Activated CD4-positive, CD25-positive, alpha-beta regulatory T cell treated with anti-CD3 and anti-CD28 coated beads, Interleukin-2, amount 50 U/mL, for 24 hours (primary cell): ENCODE results near the gene MRC2.

Experiments used
- ATAC-seq, 2 donors: fragments of 150-1000 bp; cut with Tn5 transposase; one replicate each; pipeline ENCODE4 v1.10.0; 2021; ENCODE audit warnings: mild to moderate bottlenecking in 1 of 2, moderate library complexity in 1 of 2

Gene MRC2

GRCh38 chr17:62631936-62632924 lies 4.8 kb downstream of the MRC2 start:
- ATAC-seq: no peak

GRCh38 chr17:62637809-62638208 lies 10.3 kb downstream of the MRC2 start:
- no peak for ATAC-seq

DNA sequence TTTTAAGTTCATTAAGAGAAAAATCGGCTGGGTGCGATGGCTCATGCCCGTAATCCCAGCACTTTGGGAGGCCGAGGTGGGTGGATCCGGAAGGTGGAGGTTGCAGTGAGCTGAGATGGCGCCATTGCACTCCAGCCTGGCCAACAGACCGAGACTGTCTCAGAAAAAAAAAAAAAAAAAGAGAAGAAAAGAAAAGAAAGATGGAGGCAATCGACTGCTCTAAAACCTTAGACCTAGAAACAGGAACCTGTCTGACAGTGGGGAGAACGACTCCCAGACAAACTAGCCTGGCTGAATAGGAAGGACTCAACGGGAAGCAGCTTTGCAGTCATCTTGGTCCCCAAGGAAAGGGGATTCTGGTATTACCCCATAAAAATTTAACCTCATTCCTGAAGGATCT lies 13.7 kb downstream of the MRC2 start:
- ATAC-seq: no peak

DNA sequence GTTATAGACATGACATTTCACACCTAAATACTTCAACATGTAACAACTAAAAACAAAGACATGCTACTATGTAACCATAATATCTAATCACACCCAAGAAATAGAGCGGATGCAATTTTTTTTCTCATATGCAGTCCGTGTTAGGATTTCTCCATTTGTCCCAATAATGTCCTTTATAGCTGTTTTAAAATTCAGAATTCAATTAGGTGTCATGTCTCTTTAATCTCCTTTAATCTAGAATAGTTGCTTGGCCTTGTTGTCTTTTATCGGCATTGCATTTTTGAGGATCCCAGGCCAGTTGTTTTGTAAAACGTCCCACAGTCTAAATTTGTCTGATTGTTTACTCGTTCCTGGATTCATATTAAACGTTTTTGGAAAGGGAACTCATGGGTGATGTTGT lies 14.5 kb downstream of the MRC2 start:
- ATAC-seq: no peak

- ATAC-seq: no peak
These were observed 16.0 kb downstream of the MRC2 start for GRCh38 chr17:62643496-62643895.

DNA sequence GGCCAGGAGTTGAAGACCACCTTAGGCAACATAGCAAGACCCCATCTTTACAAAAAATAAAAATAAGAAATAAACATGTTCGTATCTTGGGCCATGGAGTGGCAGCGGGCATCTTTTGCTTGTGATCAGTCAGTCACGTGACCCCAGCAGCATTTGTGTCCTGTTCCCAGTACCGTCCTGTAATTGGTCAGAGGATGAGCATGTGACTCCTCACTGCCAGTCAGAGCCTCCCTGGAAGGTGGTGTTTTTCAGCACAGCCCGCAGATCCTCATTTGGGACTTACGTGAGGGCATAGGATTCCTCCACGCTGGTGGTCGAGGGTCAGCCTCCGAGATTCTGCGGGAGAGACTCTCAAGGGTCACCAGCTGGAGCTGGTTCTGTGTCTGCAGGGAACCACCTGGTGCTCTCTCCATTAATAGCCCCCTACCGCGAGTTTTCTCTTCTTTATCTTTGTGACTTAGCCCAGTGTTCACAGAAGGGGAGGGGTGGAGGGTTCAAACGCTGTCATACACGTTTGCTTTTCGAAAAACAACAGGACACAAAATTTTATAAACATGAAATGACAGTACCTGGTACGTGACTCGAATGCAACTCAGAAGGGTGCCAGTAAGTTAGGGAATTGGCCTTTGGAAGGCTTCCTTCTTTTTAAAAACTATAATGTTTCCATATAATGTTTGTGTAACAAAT lies 17.2 kb downstream of the MRC2 start:
- no peak for ATAC-seq

GRCh38 chr17:62648251-62648955 lies 20.9 kb downstream of the MRC2 start:
- no peak for ATAC-seq

DNA sequence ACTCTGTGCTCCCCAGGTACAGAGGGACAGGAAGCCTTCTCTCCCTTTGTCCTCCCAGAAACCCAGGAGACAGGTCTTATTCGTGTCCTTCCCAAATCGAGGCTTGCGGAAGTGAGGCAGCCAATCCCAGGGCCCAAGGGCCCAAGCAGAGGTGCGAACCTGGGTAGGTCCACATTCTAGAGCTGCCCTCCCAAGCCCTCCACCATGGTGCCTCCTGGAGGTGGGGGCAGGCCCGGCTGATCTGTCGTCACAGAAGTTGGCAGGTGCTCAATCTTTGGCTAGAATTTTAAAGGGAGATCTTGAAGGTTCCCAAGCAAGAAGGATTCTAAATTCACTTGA lies 21.5 kb downstream of the MRC2 start:
- no peak for ATAC-seq

GRCh38 chr17:62649570-62649969 lies 22.1 kb downstream of the MRC2 start:
- ATAC-seq: no peak

DNA sequence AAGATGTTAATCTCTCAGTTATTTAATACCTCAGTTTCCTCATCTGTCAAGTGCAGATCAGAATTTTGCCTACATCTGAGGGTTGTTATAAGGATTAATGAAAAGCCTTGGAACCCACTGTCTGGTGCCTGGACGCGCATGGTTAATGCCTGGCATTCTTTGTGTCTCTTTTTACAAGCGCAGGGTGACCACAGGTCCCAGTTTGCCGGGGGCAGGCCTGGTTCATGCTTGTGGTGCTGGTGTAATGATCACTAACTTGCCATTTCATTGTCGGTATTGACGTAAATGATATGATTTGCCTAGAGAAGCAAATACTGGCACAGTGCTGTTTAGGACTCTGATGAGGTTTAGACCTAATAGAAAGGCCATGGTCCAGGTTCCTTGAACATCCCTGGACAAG lies 23.1 kb downstream of the MRC2 start:
- ATAC-seq: no peak

DNA sequence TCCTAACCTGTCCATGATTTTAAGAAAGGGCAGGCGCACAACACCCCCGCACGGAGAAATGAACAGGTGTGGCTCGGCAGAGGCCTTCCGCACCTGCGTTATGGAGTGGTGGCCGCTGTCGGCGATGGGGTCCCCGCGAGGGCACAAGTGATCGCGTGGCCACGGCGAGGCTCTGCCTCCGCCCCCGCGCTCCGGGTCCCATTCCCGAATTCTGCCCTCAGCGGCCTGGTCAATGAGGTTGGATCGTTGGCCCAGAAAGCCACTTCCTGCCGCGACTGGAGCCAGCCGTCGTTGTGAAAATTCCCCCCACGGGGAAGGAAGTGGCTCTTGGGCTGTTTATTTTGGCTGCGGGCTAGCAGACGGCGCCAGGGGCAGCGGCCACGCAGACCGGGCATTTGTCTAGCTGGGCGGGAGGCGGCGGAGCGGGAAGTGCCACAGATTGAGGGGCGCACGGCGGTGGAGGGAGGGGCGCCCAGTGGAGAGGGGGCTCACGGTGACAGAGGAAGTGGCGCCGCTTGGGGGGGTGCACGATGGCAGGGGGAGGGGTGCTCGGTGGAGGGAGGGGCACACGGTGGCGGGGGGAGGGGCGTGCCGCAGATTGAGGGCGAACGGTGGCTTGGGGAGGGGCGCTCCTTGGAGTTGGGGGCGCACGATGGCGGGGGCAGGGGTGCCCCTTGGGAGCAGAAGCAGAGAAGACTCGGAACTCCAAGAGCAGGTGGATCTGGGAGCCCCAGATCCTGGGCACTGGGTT lies 25.0 kb downstream of the MRC2 start:
- no peak for ATAC-seq

DNA sequence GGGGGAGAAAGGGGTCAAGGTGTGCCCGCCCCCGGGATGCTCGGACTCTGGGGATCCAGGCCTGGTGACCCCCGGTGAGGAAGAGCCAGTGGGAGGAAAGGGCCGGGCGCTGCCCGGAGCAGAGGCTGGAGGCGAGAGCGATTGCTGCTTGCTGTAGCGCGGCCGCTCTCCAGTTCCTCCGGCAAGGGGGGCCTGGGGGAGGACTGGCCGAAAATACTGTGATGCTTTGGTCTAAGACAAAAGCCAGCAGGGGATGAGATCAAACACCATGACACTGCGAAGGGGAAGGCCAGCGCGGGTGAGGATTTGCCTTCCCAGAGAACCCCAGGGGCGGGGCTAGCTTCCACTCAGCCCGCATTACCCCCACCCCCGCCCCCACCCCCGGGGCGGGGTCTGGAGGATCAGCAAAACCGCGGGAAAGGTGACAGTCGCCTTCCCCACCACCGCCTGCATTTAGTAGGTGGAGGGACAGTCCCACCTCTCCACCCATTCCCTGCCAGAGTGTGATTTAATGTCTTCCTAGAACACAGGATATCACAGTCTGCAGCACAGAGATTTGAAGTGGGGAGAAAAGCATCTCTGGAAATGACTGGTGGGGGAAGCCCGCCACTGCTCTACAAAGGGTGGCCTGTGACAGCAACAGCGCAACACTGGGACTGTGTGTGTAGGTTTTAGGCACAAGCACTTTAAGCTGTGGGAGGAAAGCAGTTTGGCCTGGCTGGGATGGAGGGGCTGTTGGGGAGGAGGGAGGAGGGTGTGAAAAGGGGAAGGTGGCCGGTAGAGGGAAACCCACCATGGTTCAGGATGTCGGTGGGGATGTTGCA lies 25.7 kb downstream of the MRC2 start:
- ATAC-seq: peak; percentile 97 to 98

DNA sequence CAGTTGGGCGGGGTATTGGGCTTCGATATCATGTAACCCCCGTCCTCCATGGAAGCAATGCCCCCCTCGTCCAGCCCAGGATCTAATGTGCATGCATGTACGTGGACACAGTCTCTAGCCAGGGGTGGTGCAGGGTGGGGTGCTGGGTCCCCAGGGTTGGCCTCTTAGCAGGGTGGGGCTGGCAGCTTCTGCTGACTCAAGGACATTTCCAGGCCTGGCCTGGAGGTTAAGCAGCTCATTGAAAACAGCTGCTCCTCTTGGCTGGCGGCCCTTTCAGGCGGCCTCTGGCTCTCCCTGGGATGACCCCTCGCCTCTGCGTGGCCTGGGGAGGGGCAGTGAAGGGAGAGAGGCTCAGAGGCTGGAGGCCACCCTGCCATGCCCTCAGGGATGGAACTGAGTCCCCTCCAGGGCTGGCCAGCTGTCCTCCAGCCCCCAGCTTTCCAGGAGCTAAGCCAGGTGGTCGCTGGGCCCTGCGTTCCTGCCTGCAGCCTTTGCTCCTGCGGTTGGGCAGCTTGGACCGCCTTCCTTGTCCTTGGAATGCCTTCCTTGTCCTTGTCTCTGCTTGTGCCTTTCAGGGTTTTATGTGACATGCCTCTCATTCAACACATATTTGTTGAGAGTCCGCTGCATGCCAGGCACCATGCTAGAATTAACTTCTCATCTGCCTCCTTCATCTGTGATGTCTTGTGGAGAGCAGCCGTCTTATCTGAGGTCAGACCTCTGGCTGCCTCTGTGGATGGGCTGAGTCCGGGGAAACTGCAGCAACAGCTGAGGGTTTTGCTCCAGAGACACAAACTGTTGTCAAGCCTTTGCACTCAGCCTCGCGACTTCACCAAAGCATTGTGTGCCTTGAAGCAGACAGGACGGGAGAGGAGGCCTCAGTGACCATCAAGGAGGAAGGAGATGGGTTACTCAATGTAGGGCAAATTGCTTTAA lies 26.6 kb downstream of the MRC2 start:
- ATAC-seq: no peak

- ATAC-seq: no peak
These were observed 28.2 kb downstream of the MRC2 start for GRCh38 chr17:62655656-62656055.

- no peak for ATAC-seq
These were observed 29.0 kb downstream of the MRC2 start for GRCh38 chr17:62656446-62656845.

GRCh38 chr17:62657145-62657665 lies 29.7 kb downstream of the MRC2 start:
- ATAC-seq: no peak

DNA sequence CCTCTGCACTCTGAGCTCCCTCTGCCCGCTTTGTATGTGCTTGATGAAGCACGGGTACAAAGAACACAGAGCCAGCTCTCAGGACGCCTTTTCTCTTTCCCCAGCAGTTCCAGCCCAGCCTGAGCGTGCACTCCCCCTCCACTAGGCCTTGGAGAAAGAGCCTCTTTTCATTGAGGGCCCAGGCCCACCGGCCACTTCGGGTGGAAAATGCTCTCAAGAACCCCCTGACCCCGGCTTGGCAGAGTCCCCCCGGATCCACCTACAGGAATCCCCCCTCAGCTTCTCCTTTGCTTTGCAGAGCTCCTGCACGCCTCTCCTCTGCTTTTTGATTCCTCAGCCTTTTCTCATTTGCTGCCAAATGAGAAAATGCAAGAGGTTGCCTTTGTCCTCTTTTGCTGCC lies 30.2 kb downstream of the MRC2 start:
- no peak for ATAC-seq

DNA sequence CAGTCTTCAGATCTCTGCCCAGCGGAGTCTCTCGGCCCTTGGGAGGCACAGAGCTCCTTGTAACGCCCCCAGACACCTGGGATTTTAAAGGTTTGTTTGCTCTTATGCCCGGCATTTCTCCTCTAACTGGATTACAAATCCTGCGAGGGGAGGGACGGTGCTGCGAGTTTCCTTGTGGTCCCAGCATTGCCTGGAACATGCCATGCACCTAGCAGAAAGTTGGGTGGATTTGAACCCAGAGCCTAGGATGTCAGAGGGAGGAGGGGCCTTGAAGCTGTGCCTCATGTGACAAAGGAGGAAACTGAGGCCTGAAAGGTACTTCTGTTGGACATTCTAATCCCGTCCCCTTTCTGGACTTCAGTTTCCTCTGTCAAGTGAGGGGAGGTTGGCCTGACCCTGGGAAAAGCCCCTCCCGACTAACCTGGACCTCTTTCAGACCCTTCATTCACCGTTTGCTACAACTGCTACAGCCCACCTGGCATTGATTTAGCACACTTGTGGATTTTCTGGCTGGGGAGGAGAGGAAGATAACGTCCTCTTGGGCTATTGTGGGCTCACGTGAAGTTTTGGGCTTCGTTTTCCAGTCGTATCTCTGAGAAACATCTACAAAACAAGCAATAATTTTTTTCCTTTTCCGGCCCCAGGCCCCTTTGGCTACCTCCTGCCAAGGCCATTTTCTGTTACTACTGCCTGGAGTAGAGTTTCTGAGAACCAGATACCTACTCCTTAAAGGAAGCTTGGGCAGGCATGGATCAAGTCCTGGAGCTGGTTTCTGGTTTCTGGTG lies 30.9 kb downstream of the MRC2 start:
- ATAC-seq: no peak

- no peak for ATAC-seq
These were observed 33.2 kb downstream of the MRC2 start for GRCh38 chr17:62660629-62661118.
